A549 (cell line): ENCODE measurements around the gene ATP1A4. TPM values are rescaled to one million over a fixed set of nuclear protein-coding genes. Genes with fewer than 3 reads are reported as not detected.

Experiments
- ATAC-seq, 2 experiments: fragments of 200-7000 bp in 1 of 2; fragments of >200 bp in 1 of 2; cut with Nextera tagmentation in 1 of 2; cut with Tn5 transposase in 1 of 2; 3 replicates each; pipeline versions ENCODE4 v1.8.0 to v1.9.1; 2018 to 2020; ENCODE audit warnings: mild to moderate bottlenecking in 1 of 2, moderate library complexity in 1 of 2
- CTCF ChIA-PET: fragments of 300-600 bp; sonication (Branson Sonifier 250); formaldehyde crosslinking; extraction: SDS; loops from one replicate; lab custom pipeline; 2021; ENCODE audit warnings: antibody characterized with exemption, inconsistent platforms; lab: Yijun Ruan, JAX
- POLR2A ChIA-PET: fragments of 350-600 bp; formaldehyde crosslinking; extraction: SDS; loops from one replicate; lab custom pipeline; 2021; ENCODE audit warnings: antibody characterized with exemption, inconsistent platforms; lab: Yijun Ruan, JAX
- DNase-seq, 2 experiments: peaks; one replicate each; pipeline versions ENCODE4 v3.0.0 to v3.0.0-alpha.2; 2011 to 2016; ENCODE audit warnings: low read depth in 1 of 2, low spot score in 1 of 2
- FAIRE-seq: peaks from 2 replicates; lab custom pipeline; 2011; peaks lifted over from hg19 to GRCh38; lab: Jason Lieb, UNC
- H3K27ac ChIP-seq, 2 experiments: fragments of >200 bp; sonication (Bioruptor Twin); formaldehyde crosslinking; 3 replicates each; pipeline ENCODE4 v1.5.1; 2016 to 2017
- H3K4me1 ChIP-seq: fragments of >200 bp; sonication (Bioruptor Twin); formaldehyde crosslinking; 3 replicates; pipeline ENCODE4 v1.6.1; 2016
- H3K4me2 ChIP-seq: fragments of >200 bp; sonication (Bioruptor Twin); formaldehyde crosslinking; 3 replicates; pipeline ENCODE4 v1.6.1; 2016
- H3K4me3 ChIP-seq: fragments of >200 bp; sonication (Bioruptor Twin); formaldehyde crosslinking; 3 replicates; pipeline ENCODE4 v1.5.1; 2016
- H3K9me3 ChIP-seq: fragments of >200 bp; sonication (Bioruptor Twin); formaldehyde crosslinking; 3 replicates; pipeline ENCODE4 v1.6.1; 2016
- CBX8 ChIP-seq: fragments of 200-600 bp; sonication (generic); IDR thresholded peaks from 2 replicates; pipeline ENCODE4 v1.6.1; 2016
- CHD2 ChIP-seq: fragments of 150-350 bp; IDR thresholded peaks from 2 replicates; pipeline ENCODE4 v1.6.1; 2014; ENCODE audit warnings: low read length; ENCODE audit not compliant: partially characterized antibody
- EHMT2 ChIP-seq: fragments of 200-600 bp; sonication (generic); IDR thresholded peaks from 2 replicates; pipeline ENCODE4 v1.6.1; 2016; ENCODE audit warnings: antibody characterized with exemption, low read depth, mild to moderate bottlenecking, moderate library complexity
- FOSL2 ChIP-seq, 2 experiments: fragments of 450-650 bp in 1 of 2; fragments of >200 bp in 1 of 2; sonication (Bioruptor Twin) in 1 of 2; formaldehyde crosslinking; IDR thresholded peaks; 2 replicates each; pipeline versions ENCODE4 v1.5.0 to v1.6.1; 2016 to 2020; ENCODE audit warnings: mild to moderate bottlenecking in 1 of 2, moderate library complexity in 1 of 2
- HEYL ChIP-seq: fragments of 250-450 bp; sonication (Bioruptor Pico); IDR thresholded peaks from 2 replicates; pipeline ENCODE4 v1.8.0; 2021; ENCODE audit warnings: mild to moderate bottlenecking, moderate library complexity
- HOXB13 ChIP-seq: fragments of 250-450 bp; sonication (Bioruptor Pico); IDR thresholded peaks from 2 replicates; pipeline ENCODE4 v1.5.0; 2020; ENCODE audit warnings: low read depth, mild to moderate bottlenecking, moderate library complexity
- NR3C1 ChIP-seq: fragments of >200 bp; sonication (Bioruptor Twin); formaldehyde crosslinking; IDR thresholded peaks from 3 replicates; pipeline ENCODE4 v1.6.1; 2017
- PHF8 ChIP-seq: fragments of 200-600 bp; sonication (generic); IDR thresholded peaks from 2 replicates; pipeline ENCODE4 v1.6.1; 2016; ENCODE audit warnings: low read depth, mild to moderate bottlenecking, antibody characterized with exemption, moderate library complexity, borderline replicate concordance
- POLR2A ChIP-seq: IDR thresholded peaks from 2 replicates; pipeline ENCODE4 v1.6.1; 2012; ENCODE audit warnings: mild to moderate bottlenecking, low read length
- POLR2AphosphoS2 ChIP-seq: conservative IDR thresholded peaks from 2 replicates; pipeline ENCODE4 v1.6.1; 2012; ENCODE audit warnings: low read length, improper control_type of control experiment, inconsistent platforms
- RAD21 ChIP-seq, 2 experiments: fragments of >200 bp in 1 of 2; sonication (Bioruptor Twin) in 1 of 2; formaldehyde crosslinking in 1 of 2; IDR thresholded peaks in 1 of 2; conservative IDR thresholded peaks in 1 of 2; 2 replicates in 1 of 2; 3 replicates in 1 of 2; pipeline ENCODE4 v1.6.1; 2012 to 2018; ENCODE audit warnings: inconsistent platforms in 1 of 2
- RFX5 ChIP-seq: fragments of 450-650 bp; IDR thresholded peaks from 2 replicates; pipeline ENCODE4 v1.7.1; 2014; ENCODE audit warnings: antibody characterized with exemption, mild to moderate bottlenecking, moderate library complexity
- SMC3 ChIP-seq: fragments of >200 bp; sonication (Bioruptor Twin); formaldehyde crosslinking; IDR thresholded peaks from 3 replicates; pipeline ENCODE4 v1.6.1; 2018; ENCODE audit warnings: inconsistent platforms
- TFCP2L1 ChIP-seq: fragments of 250-450 bp; sonication (Bioruptor Pico); IDR thresholded peaks from 2 replicates; pipeline ENCODE4 v1.5.0; 2021; ENCODE audit warnings: mild to moderate bottlenecking
- ZSCAN20 ChIP-seq: fragments of 250-450 bp; sonication (Bioruptor Pico); IDR thresholded peaks from 2 replicates; pipeline ENCODE4 v1.8.0; 2022; ENCODE audit warnings: mild to moderate bottlenecking, moderate library complexity
- WGBS: methylation state at CpG from one replicate; pipeline ENCODE4 v1.1.6; 2017; ENCODE audit errors: missing lambda C conversion rate; 5-methylcytosine and 5-hydroxymethylcytosine counted together
- polyA plus RNA-seq, 4 experiments: library from polyadenylated mRNA; depleted of rRNA in 3 of 4; stranded (reverse); fragments of >200 nt; fragmentation: RNase III in 1 of 4; extraction: RNeasy Plus Mini Kit Qiagen cat#74134 plus additional on column Dnase treatment in 1 of 4; gene quantifications; 2 replicates in 3 of 4; 3 replicates in 1 of 4; pipeline ENCODE4 v1.2.3, GENCODE V29; 2011 to 2017
- TF ChIP-seq, protein P1 (sequence below): fragments of >200 bp; sonication (Bioruptor Twin); formaldehyde crosslinking; IDR thresholded peaks from 3 replicates; pipeline ENCODE4 v1.5.1; 2016
- TF ChIP-seq, protein P2 (sequence below): fragments of 250-450 bp; sonication (Bioruptor Pico); IDR thresholded peaks from 2 replicates; pipeline ENCODE4 v1.5.0; 2020; ENCODE audit warnings: low read depth, mild to moderate bottlenecking, moderate library complexity

ATP1A4 gene
- polyA plus RNA-seq, 2 of the 4 experiments (the other 2 are of a cell fraction) = not detected

DNA sequence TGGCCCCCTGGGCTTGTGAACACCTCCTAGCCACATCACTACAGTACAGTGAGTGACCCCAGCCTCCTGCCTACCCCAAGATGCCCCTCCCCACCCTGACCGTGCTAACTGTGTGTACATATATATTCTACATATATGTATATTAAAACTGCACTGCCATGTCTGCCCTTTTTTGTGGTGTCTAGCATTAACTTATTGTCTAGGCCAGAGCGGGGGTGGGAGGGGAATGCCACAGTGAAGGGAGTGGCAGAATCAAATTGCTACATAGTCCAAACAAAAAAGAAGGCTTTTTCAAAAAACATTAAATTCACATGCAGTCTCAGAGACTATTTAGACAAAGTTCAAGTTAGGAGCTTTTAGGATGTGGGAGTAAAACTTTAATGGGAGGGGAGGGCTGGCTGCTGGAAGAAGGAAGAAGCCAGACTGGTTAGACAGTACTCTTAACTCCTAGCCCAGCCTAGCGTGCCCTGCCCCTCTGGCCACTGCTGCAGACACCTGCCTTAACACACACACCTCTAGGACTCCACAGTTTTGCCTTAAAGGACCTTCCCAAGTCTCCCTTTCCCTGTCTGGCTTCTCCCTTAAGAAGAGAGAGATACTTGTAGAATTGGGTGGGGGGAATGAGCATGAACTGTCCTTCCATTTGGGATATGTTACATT lies 63.2 kb downstream of the ATP1A4 start:
- DNase-seq (no peak), ATAC-seq (no peak), FAIRE-seq (no peak)
- no peak for TF ChIP-seq RAD21 (conservative IDR thresholded peaks at IDR 0.05 in 1 of 2, IDR thresholded peaks at IDR 0.05 in 1 of 2)
- Histone ChIP-seq H3K4me1 (peaks cover 22% of the 10 kb centered on the region; the same call in 2 of the 3 replicates), H3K9me3 (no peaks in the 10 kb centered on the region), H3K27ac (no peak overlapping the region), H3K4me3 (no peak overlapping the region), H3K4me2 (no peak overlapping the region)
- ChIA-PET POLR2A (no interaction called here), CTCF (interaction anchor here (0.6 to 4.4 kb wide), 4 partner anchors 12 to 113 kb away, joined by 3 to 24 read pairs (median 14); no protein-coding TSS in a partner anchor)
- 90% methylated on average over 2 of the region's 3 CpGs for WGBS

DNA sequence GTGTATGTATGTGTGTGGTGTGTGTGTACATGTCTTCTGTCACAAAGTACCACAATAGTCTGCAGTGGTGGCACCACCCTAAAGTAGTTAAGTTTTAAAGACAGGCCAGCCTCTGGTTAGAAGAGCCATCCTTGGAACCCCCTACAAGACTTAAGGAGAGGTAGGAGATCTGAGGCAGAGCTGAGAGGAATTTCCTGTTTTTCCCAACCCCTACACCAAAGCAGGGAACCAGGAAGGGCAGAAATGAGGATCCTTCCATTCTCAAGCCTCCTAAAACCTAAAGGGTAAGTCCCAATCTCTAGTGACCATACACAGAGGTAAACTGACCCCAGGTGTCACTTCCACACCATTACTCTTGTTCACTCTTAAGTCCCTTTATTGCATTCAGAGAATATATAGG lies 64.9 kb downstream of the ATP1A4 start:
- no peak overlapping the region for H3K4me3 ChIP-seq
- no peaks in the 10 kb centered on the region for H3K9me3 ChIP-seq
- ATAC-seq = no peak
- ChIA-PET POLR2A (no interaction called here), CTCF (interaction anchor here (0.7 to 4.4 kb wide), 5 partner anchors 23 to 161 kb away, joined by 3 to 24 read pairs (median 4); no protein-coding TSS in a partner anchor)
- no peak for FAIRE-seq
- H3K4me2 ChIP-seq = no peak overlapping the region
- TF ChIP-seq CBX8 (no peak), FOSL2 (IDR thresholded peaks at IDR 0.05) (no peak), FOSL2 (CRISPR knock-in tag; IDR thresholded peaks at IDR 0.05) (no peak), POLR2A (no peak), RFX5 (no peak), HOXB13 (CRISPR knock-in tag) (no peak), PHF8 (no peak), TFCP2L1 (CRISPR knock-in tag) (no peak)
- H3K4me1 ChIP-seq = peaks cover 19% of the 10 kb centered on the region; the same call in 2 of the 3 replicates
- DNase-seq = no peak
- H3K27ac ChIP-seq = no peak overlapping the region

DNA sequence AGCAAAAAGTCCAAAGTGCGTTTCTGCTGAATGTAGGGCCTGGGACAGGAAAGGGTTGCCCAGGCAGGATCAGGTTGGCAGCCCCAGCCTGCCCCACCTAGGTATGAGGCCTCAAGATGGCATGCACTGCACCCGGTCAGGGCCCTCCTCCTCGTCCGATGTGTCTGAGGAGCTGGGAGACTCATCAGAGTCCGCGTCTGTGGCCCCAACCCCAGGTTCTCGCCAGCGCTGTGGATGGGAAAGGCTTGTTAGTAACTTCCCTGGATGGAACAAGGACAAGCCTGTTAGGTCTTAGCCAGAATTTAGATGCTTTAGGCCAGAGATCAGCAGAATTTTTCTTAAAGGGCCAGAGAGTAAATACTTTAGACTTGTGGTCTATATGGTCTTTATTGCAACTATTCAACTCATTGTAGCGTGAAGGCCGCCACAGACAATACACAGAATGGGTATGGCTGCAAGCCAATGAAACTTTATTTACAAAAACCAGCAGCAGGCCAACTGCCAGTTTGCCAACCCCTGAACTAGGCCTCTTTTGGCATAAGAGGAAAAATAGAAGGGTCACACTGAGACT lies 66.2 kb downstream of the ATP1A4 start:
- FAIRE-seq = no peak
- no peak overlapping the region for H3K27ac ChIP-seq
- CTCF ChIA-PET = interaction anchor here (0.7 to 7.1 kb wide), 8 partner anchors 11 to 181 kb away, joined by 3 to 128 read pairs (median 13); partner anchors contain the start of genes CASQ1 and PEA15

More for the DNA sequence above, 66.2 kb downstream of the ATP1A4 start:
- DNase-seq = no peak
- no peak overlapping the region for H3K4me3 ChIP-seq
- 87% methylated on average over 10 of the region's 10 CpGs for WGBS
- TF ChIP-seq, protein P1, sequence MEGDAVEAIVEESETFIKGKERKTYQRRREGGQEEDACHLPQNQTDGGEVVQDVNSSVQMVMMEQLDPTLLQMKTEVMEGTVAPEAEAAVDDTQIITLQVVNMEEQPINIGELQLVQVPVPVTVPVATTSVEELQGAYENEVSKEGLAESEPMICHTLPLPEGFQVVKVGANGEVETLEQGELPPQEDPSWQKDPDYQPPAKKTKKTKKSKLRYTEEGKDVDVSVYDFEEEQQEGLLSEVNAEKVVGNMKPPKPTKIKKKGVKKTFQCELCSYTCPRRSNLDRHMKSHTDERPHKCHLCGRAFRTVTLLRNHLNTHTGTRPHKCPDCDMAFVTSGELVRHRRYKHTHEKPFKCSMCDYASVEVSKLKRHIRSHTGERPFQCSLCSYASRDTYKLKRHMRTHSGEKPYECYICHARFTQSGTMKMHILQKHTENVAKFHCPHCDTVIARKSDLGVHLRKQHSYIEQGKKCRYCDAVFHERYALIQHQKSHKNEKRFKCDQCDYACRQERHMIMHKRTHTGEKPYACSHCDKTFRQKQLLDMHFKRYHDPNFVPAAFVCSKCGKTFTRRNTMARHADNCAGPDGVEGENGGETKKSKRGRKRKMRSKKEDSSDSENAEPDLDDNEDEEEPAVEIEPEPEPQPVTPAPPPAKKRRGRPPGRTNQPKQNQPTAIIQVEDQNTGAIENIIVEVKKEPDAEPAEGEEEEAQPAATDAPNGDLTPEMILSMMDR = no peak
- no peak for TF ChIP-seq SMC3
- no peak for TF ChIP-seq RAD21 (conservative IDR thresholded peaks at IDR 0.05 in 1 of 2, IDR thresholded peaks at IDR 0.05 in 1 of 2)
- no peak for TF ChIP-seq CHD2
- no peak for TF ChIP-seq HEYL (CRISPR knock-in tag)
- no peak for TF ChIP-seq EHMT2
- no peak for TF ChIP-seq ZSCAN20 (CRISPR knock-in tag)
- no peak; the same call in 1 of the 2 replicates for TF ChIP-seq POLR2AphosphoS2
- TF ChIP-seq, protein P2, sequence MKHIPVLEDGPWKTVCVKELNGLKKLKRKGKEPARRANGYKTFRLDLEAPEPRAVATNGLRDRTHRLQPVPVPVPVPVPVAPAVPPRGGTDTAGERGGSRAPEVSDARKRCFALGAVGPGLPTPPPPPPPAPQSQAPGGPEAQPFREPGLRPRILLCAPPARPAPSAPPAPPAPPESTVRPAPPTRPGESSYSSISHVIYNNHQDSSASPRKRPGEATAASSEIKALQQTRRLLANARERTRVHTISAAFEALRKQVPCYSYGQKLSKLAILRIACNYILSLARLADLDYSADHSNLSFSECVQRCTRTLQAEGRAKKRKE (CRISPR knock-in tag) = no peak
- no peak for TF ChIP-seq NR3C1
- TF ChIP-seq, all 56 proteins: peak for 0
- Histone ChIP-seq H3K9me3 (no peaks in the 10 kb centered on the region), H3K4me2 (no peak overlapping the region), H3K4me1 (peaks cover 19% of the 10 kb centered on the region; the same call in 2 of the 3 replicates)
- peak in 1 of 2 experiments; percentile 15; a peak in 3 of 6 replicates for ATAC-seq
- POLR2A ChIA-PET = no interaction called here
